Measurements from ENCODE around the gene RAB22A. TPM values are rescaled to one million over a fixed set of nuclear protein-coding genes. Genes with fewer than 3 reads are reported as not detected.
A peak's percentile ranks its signal among the peaks of the same experiment; 100 is the strongest.

RAB22A gene
- total and polyA plus RNA-seq, 8 donors, result 3.1 to 10.1 (median 7.1) TPM

DNA sequence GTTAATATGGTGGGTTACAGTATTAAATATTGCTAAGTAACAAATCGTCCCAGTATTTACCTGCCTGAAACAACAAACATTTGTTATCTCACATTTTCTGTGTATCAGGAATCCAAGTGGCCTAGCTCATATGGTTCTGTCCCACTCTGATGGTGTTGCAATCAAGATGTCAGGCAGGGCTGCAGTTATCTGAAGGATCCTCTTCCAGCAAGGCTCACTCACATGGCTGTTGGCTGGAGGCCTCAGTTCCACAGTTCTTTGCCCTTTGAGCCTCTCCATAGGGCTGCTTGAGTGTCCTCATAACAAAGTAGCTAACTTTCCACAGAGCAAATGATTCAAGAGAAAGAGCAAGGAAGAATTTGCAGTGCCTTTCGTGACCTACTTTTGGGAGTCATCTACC, 17.7 kb downstream of the RAB22A start:
- H3K27me3 ChIP-seq, result no peaks in the 10 kb centered on the region
- H3K36me3 ChIP-seq, result peaks cover 0 to 4% (median 0%) of the 10 kb centered on the region in 3 donors
- H3K4me1 ChIP-seq, result peaks cover 0 to 4% (median 3%) of the 10 kb centered on the region in 3 donors
- intact Hi-C loops (cut with DNase I), result no loop called here
- TF ChIP-seq, protein P1, sequence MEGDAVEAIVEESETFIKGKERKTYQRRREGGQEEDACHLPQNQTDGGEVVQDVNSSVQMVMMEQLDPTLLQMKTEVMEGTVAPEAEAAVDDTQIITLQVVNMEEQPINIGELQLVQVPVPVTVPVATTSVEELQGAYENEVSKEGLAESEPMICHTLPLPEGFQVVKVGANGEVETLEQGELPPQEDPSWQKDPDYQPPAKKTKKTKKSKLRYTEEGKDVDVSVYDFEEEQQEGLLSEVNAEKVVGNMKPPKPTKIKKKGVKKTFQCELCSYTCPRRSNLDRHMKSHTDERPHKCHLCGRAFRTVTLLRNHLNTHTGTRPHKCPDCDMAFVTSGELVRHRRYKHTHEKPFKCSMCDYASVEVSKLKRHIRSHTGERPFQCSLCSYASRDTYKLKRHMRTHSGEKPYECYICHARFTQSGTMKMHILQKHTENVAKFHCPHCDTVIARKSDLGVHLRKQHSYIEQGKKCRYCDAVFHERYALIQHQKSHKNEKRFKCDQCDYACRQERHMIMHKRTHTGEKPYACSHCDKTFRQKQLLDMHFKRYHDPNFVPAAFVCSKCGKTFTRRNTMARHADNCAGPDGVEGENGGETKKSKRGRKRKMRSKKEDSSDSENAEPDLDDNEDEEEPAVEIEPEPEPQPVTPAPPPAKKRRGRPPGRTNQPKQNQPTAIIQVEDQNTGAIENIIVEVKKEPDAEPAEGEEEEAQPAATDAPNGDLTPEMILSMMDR (IDR thresholded peaks at IDR 0.05), result no peak
- ATAC-seq (peak in 3 of 4 donors; percentile 32 to 54 (median 37)), FAIRE-seq (no peak), DNase-seq (no peak)
- H3K27ac ChIP-seq, result no peak overlapping the region
- 50 to 51% methylated on average over 2 of the region's 2 CpGs for WGBS, 2 donors
- no peak overlapping the region for H3K4me3 ChIP-seq
- H3K9me3 ChIP-seq, result no peaks in the 10 kb centered on the region

DNA sequence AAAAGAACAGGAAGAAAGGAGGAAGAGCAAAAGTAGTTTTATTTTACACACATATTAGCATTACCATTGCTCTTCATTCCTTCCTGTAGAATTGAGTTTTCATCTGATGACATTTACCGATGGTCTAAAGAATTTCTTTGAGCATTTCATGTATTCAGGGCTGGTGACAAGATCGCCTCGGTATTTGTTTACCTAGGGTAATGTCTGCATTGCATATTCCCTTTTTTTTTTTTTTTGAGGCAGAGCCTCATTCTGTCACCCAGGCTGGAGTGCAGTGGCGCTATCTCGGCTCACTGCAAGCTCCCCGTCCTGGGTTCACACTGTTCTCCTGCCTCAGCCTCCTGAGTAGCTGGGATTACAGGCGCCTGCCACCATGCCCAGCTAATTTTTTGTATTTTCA, 19.3 kb downstream of the RAB22A start:
- TF ChIP-seq, protein P1 (IDR thresholded peaks at IDR 0.05), result no peak
- Histone ChIP-seq H3K4me1 (peaks cover 0 to 4% (median 3%) of the 10 kb centered on the region in 3 donors), H3K27ac (no peak overlapping the region), H3K36me3 (peaks cover 0 to 4% (median 0%) of the 10 kb centered on the region in 3 donors), H3K9me3 (no peaks in the 10 kb centered on the region), H3K27me3 (no peaks in the 10 kb centered on the region), H3K4me3 (no peak overlapping the region)
- no peak for DNase-seq
- FAIRE-seq, result no peak
- intact Hi-C loops (cut with DNase I), result no loop called here
- WGBS, 2 donors, result 88 to 89% methylated on average over 7 of the region's 7 CpGs
- no peak for ATAC-seq

DNA sequence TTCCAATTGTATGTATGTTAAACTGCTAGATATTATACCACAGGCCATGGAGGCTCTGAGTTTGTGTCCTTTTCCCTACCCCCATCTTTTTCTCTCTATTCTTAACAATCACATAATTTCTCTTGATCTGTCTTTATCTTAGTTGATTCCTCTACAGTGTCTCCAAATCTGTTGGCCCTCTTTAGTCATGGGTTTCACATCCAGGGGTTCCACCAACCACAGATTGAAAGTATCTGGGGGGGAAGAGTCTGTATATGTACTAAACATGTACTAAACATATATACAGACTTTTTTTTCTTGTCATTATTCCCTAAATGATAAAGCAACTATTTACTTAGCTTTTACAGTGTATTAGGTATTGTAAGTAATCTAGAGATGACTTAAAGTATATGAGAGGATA, 20.2 kb downstream of the RAB22A start:
- intact Hi-C loops (cut with DNase I), result no loop called here
- DNase-seq (no peak), ATAC-seq (no peak), FAIRE-seq (no peak)
- Histone ChIP-seq H3K9me3 (no peaks in the 10 kb centered on the region), H3K27me3 (no peaks in the 10 kb centered on the region), H3K4me3 (no peak overlapping the region), H3K36me3 (peaks cover 0 to 4% (median 0%) of the 10 kb centered on the region in 3 donors), H3K4me1 (peaks cover 0 to 4% (median 3%) of the 10 kb centered on the region in 3 donors), H3K27ac (no peak overlapping the region)
- TF ChIP-seq, protein P1 (IDR thresholded peaks at IDR 0.05), result no peak

DNA sequence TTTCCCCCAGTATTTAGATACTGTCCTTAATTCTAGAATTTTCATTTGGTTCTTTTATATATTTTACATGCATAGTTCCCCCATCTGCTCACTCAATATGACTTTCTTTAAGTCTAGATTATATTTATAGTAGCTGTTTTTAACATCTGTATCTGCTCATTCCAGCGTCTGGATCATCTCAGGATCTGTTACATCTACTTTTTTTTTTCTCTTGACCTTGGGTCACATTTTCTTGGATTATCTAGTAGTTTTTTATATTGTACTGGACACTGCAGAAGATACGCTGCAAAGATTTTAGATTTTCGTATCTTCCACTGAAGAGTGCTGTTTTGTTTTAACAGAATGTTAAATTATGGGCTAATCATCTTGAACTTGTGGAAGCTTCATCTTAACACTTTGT, 20.7 kb downstream of the RAB22A start:
- no peak for ATAC-seq
- Histone ChIP-seq H3K27me3 (no peaks in the 10 kb centered on the region), H3K27ac (no peak overlapping the region), H3K36me3 (peaks cover 0 to 4% (median 0%) of the 10 kb centered on the region in 3 donors), H3K4me1 (peaks cover 0 to 3% (median 2%) of the 10 kb centered on the region in 3 donors), H3K9me3 (no peaks in the 10 kb centered on the region), H3K4me3 (no peak overlapping the region)
- intact Hi-C loops (cut with DNase I), result no loop called here
- no peak for DNase-seq
- no peak for FAIRE-seq
- 82 to 87% methylated on average over 3 of the region's 3 CpGs for WGBS, 2 donors
- TF ChIP-seq, protein P1 (IDR thresholded peaks at IDR 0.05), result no peak

DNA sequence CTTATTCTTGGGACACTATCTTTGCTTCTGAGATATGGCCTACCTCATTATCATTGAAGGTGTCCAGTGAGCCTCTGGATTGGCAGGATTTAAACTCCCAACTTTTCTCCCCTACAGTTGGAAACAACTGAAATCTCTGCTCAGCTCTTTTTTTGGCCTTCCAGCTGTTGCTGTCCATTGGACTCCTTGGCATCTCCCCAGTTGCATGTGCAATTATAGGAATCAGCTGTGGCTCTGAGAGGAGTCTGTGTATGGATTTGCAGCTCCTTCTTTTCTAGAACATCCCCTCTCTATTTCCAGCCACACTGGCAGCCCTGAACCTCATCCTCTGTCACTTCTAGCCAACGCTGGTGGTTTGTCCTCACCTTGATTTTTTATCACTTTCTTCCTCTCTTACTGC, 21.2 kb downstream of the RAB22A start:
- intact Hi-C loops (cut with DNase I), result no loop called here
- FAIRE-seq (no peak), DNase-seq (no peak), ATAC-seq (no peak)
- Histone ChIP-seq H3K27ac (no peak overlapping the region), H3K36me3 (peaks cover 0 to 4% (median 0%) of the 10 kb centered on the region in 3 donors), H3K4me3 (no peak overlapping the region), H3K27me3 (no peaks in the 10 kb centered on the region), H3K9me3 (no peaks in the 10 kb centered on the region), H3K4me1 (no peaks in the 10 kb centered on the region)
- TF ChIP-seq, protein P1 (IDR thresholded peaks at IDR 0.05), result no peak
- WGBS, 2 donors, result 79 to 83% methylated on average over 1 of the region's 1 CpG

Measured in pancreas (tissue), 10 donors.